ELF-1 (cell line): Measurements from ENCODE around the gene CD207.

Experiments
- DNase-seq: peaks from one replicate; pipeline ENCODE4 v3.0.0-alpha.2; 2016; ENCODE audit warnings: low read depth, low spot score

Gene CD207

DNA sequence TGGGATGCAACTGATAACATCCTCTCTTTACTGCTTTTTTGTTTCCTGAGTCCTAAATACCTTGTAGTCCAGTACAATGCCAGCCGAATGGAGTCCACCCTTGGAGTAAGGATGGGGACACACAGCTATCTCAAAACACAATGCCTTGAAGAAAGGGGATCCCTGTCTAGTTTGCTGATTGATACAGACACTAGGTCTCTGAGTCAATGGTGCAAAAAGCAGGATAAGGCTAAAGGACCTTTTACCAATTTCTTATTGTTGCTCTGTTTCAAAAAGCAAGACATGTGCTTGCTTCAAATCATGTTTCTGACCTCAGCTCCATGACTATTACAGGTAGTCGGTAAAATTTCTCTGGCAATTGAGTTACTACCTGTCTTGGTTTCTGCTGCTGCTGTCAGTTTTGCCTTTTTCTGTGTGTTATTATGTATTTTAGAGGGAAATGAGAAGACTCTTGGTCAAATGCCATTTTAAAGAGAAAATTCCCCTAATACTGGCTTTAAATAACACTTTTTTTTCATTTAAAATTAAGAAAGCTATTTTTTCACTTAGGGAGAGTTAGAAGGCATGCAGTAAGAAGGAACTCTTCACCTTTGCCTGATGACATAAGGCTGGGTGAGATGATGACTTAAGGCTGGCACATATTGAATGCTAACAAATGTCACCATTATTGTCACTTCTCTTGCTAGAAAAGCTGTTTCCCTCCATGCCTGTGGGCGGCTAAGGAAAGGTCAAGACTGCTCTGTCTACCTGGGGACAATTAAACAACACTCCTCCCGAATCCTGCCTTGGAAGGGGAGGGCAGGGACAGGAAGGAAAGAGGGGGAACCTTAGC lies 40.2 kb downstream of the CD207 start:
- DNase-seq: no peak

DNA sequence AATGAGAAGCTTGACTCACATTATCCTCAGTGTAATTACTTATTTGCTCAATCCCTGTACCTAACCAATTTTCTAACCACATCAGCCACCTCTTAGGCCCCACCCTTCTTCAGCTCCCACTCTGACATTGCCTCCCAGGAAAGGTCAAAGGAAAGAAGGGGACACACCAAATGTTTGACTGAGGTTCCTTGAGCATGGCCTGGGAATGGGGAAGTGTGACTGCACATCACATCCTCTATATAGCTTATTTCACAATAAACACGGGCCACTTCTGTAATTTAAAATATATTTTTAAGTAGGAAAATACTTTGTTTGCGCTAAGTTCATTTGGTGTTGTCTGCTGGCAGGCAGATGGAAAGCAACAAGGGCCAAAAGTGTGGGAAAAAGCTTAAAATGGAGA lies 42.2 kb downstream of the CD207 start:
- no peak for DNase-seq

DNA sequence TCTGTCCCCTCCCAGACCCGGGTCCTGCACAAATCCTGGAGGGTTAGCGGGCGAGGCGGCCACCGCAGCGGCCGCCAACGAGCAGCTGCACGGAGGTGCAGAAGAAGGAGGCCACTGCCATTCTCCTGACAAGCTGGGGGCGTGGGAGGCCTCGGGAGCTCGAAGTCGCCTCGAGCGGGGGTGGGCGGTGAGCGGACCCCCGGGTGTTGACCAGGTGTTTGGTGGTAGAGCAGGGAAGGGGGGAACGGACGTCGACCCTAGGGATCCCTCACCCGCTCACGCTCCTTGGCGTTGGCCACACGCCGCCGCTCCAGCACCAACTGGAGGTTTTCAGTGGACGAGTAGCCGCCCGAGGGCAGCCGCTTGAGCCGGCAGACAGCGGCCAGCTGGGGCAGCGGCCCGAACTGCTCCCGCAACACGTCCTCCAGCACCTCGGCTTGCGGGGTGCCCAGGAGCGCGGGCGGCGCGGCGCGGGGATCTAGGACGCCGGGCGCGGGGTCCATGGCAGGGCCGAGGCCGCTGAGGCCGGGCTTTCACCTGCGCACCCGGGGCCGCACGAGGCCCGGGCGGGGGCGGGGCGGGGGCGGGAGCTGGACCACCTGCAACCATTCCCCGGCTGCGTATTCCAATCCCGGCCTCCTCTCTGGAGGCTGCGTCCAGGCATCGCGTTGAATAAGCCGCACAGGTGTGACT lies 45.3 kb downstream of the CD207 start, which contains the start of gene FIGLA:
TSS of gene FIGLA (minus strand) at position 508 of the 693 bp plus-strand sequence. CDS start at position 503, 5 bp downstream.
- DNase-seq: peak; percentile 72

DNA sequence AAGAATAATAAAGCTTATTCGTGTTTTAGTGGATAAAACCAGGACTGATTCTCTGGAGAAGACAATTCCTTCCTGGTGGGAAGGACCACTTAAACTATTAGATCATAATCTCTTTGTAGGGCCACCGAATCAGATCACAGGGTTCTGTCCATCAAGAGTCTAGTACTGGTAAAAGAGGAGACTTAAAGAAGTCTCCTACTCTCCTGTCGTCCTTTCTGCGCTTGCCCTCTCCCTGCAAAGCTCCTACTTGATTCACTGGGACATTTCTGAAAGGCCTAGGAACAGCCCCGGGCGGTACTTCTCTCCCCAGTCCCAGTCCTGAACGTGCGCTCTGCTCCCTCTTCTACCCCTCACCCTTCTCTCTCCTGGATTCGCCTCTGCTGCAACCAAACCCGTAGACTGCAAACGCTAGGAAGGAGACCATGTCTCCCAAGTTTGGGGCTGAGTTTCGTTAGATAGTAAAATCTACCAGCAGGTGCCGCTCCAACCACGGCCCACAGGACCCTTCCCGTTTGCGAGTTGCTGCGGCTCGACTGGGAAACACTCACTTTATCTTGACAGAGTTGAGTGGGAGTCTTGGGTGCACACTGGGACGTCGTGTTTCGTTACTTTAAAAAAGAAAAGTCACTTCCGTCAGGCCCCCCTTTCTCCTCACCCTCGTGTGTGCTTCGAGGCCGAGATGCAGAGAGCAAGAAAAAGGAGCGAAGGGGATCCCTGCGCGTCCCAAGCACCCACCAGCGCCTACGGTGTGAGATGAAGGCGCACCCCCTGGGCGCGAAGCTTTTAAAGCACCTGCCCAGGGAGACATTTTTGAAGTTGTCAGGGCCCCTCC lies 46.1 kb downstream of the CD207 start:
- peak; percentile 94 for DNase-seq

DNA sequence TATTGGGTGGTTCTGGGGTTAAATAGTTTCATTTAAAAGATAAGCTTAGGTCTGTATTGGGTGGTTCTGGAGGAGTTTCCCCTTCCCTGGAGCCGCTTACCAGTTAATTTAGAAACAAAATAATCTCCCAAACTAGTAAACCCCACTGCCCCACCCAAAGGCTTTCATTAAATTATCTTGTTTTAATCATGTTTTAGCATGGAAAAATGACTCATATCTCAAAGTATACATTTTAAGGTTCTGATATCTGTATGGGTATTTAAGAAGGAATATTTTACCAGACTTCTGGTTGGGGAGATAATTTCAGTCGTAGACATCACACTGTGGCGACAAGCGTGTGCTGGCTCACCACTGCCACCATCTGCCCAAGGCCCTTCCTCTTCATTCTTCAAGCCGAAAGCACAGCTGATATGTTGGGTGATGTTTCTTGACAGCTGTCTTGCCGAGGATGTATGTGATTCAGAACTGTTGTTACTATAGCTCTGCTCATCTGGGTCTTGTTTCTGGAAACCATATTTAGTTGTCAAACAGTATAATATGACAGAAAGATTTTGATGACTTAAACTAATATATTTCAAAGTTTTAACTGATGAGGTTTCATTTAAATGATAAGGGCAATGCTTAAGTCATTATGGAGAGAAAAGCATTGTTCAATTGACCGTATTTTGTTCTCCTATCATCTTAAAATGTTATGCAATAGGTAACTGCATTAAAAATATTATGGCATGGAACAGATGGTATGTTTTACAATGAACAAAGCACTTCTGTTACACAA lies 50.3 kb downstream of the CD207 start:
- peak; percentile 53 for DNase-seq

DNA sequence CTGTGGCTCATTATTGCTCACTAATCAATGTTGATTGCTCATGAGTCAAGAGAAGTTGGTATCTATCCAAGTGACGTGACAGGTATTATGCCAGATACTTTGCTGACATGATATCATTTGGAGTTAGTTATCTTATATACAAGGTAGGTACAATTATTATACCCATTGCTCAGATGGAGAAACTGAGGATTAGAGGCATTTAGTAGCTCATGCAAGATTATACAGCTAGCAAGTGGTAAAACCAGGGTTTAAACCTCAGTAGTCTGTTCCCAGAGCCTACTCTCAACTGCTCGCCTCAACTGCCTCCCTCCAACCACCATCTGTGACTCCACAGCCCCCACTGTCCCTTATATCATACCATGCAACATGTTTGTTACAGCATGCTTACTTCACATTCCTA lies 51.3 kb downstream of the CD207 start:
- no peak for DNase-seq
